Measurements from ENCODE around the gene FBXW8.

The FBXW8 gene

GRCh38 chr12:117033382-117034221 is 122.9 kb downstream of the FBXW8 start:
- no peak overlapping the region for H3K4me3 ChIP-seq (ENCODE audit: low read length)
- DNase-seq (ENCODE audit: low read depth), result no peak
- TF ChIP-seq, protein P1, sequence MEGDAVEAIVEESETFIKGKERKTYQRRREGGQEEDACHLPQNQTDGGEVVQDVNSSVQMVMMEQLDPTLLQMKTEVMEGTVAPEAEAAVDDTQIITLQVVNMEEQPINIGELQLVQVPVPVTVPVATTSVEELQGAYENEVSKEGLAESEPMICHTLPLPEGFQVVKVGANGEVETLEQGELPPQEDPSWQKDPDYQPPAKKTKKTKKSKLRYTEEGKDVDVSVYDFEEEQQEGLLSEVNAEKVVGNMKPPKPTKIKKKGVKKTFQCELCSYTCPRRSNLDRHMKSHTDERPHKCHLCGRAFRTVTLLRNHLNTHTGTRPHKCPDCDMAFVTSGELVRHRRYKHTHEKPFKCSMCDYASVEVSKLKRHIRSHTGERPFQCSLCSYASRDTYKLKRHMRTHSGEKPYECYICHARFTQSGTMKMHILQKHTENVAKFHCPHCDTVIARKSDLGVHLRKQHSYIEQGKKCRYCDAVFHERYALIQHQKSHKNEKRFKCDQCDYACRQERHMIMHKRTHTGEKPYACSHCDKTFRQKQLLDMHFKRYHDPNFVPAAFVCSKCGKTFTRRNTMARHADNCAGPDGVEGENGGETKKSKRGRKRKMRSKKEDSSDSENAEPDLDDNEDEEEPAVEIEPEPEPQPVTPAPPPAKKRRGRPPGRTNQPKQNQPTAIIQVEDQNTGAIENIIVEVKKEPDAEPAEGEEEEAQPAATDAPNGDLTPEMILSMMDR (conservative IDR thresholded peaks at IDR 0.05; ENCODE audit: low read depth, low read length), result no peak

- no peak overlapping the region for H3K4me3 ChIP-seq (ENCODE audit: low read length)
- TF ChIP-seq, protein P1 (conservative IDR thresholded peaks at IDR 0.05; ENCODE audit: low read depth, low read length), result no peak
- DNase-seq (ENCODE audit: low read depth), result no peak
Observed at GRCh38 chr12:117034249-117034648, 123.5 kb downstream of the FBXW8 start.

DNA sequence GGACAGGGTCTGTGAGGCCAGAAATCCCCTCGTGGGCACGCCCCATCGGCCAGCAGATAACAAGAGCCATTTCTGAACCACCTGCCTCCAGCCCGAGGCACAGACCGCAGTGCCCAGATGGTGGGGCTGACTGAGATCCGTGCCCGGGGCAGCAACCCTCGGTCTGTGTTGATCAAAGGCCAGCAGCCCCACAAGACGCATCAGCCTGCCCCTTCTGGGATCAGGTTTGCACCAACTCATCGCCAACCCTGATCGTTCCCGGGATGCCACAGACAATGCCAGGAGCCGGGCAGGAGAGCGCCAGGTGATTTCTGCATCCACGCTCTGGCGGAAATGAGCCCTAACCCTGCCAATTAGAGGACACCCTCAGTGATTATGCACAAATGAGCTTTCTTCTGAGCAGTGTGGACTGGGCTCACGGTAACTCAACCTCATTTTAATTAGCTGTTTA is 124.0 kb downstream of the FBXW8 start:
- DNase-seq (ENCODE audit: low read depth), result no peak
- no peak overlapping the region for H3K4me3 ChIP-seq (ENCODE audit: low read length)
- TF ChIP-seq, protein P1 (conservative IDR thresholded peaks at IDR 0.05; ENCODE audit: low read depth, low read length), result no peak

DNA sequence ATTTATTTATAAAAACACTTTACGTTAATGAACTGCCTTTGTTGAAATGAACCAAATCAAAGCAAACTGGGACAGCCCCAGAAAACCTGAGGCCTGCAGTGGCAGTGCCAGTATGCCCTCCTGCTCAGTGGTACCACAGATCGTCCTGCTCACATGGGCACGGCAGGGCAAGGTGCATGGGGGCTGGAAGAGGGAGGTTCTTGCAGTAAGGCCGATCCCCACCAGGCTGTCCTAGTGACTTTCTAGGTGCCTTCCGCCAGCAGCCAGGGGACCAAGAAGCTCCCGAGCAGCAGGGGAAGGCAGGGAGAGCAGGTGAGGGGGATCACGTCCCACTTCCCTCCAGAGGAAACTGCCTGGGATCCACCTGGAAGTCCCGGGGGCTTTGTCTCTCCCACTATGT is 124.5 kb downstream of the FBXW8 start:
- TF ChIP-seq, protein P1 (conservative IDR thresholded peaks at IDR 0.05; ENCODE audit: low read depth, low read length), result no peak
- DNase-seq (ENCODE audit: low read depth), result no peak
- no peak overlapping the region for H3K4me3 ChIP-seq (ENCODE audit: low read length)

DNA sequence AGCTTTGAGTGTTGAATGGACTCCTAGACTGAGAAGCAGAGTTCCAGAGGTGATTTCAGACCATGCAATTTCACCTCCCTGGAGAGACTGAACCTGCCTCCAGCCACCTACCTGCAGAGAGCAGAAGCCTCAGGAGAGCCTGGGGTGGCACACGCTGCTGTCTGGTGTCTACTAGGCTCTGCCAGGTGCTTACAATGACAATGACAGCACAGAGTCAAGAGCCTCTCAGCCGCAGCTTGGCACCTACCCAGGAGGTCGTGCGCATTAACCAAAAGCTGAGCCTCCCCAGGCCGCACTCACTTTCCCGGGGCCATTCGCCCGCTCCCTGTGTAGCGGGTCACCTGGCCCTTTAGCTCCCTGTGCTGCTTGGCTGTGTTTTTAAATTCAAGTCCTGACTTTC is 125.3 kb downstream of the FBXW8 start:
- no peak overlapping the region for H3K4me3 ChIP-seq (ENCODE audit: low read length)
- TF ChIP-seq, protein P1 (conservative IDR thresholded peaks at IDR 0.05; ENCODE audit: low read depth, low read length), result no peak
- no peak for DNase-seq (ENCODE audit: low read depth)

DNA sequence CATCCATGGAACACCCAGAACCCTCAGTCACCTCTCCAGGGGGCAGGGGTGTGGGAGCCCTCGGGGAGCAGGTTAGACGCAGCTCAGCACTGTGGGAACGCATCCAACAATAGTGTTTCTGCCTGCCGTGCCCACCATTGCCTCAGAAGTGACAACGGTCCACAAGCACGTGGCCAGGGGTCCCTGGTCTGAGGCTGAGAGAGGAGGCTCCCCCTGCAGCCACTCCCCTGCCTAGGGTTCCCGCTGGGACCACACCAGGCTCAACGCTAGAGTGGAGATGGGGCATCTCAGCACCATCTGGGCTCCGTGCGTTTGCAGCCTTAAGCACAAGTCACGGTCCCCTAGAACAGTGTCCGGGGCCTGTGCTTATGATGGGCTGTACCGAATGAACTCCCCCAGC is 125.8 kb downstream of the FBXW8 start:
- H3K4me3 ChIP-seq (ENCODE audit: low read length), result no peak overlapping the region
- no peak for DNase-seq (ENCODE audit: low read depth)
- TF ChIP-seq, protein P1 (conservative IDR thresholded peaks at IDR 0.05; ENCODE audit: low read depth, low read length), result no peak
